K562 (cell line): ENCODE results near the gene SEPTIN8. TPM values are rescaled to one million over a fixed set of nuclear protein-coding genes. Genes with fewer than 3 reads are reported as not detected.

Source experiments
- ATAC-seq: fragments of 200-7000 bp; cut with Tn5 transposase; 3 replicates; pipeline ENCODE4 v1.9.1; 2020; ENCODE audit warnings: moderate library complexity
- BruUV-seq: library from RNA; stranded (reverse); fragments of 400-500 nt; replicated peaks from 2 replicates; lab custom pipeline; 2021; lab: Mats Ljungman, UMichigan
- CTCF ChIA-PET: fragments of 300-600 bp; formaldehyde crosslinking; extraction: SDS; loops from one replicate; lab custom pipeline; 2021; ENCODE audit warnings: low intra/inter-chr PET ratio; lab: Yijun Ruan, JAX
- POLR2A ChIA-PET: fragments of 300-600, 350-650 bp; sonication (Branson Sonifier 250); formaldehyde crosslinking; extraction: SDS; loops from one replicate; lab custom pipeline; 2021; ENCODE audit warnings: antibody characterized with exemption, inconsistent platforms; lab: Yijun Ruan, JAX
- DNase-seq, 4 experiments: peaks; one replicate each; pipeline versions ENCODE4 v3.0.0 to v3.0.0-alpha.2; 2011 to 2018; ENCODE audit warnings: low spot score in 3 of 4, mixed read lengths in 3 of 4; ENCODE audit errors: extremely low read depth in 1 of 4
- FAIRE-seq: peaks from 2 replicates; lab custom pipeline; 2011; peaks lifted over from hg19 to GRCh38; lab: Jason Lieb, UNC
- H2AFZ ChIP-seq: 2 replicates; pipeline ENCODE4 v1.6.0; 2011; ENCODE audit warnings: low read depth, low read length, control low read depth, inconsistent platforms
- H3K27ac ChIP-seq: fragments of 200-600 bp; 3 replicates; pipeline ENCODE4 v1.8.0; 2011; ENCODE audit warnings: low read depth, mild to moderate bottlenecking, control low read depth, inconsistent platforms, low read length, moderate library complexity, mixed read lengths; ENCODE audit errors: extremely low read depth
- H3K27me3 ChIP-seq, 2 experiments: fragments of 300-600 bp in 1 of 2; 2 replicates in 1 of 2; 3 replicates in 1 of 2; pipeline versions ENCODE4 v1.6.0 to v1.8.0; 2011; ENCODE audit warnings: inconsistent platforms in 2 of 2, low read length in 2 of 2, mild to moderate bottlenecking in 1 of 2, mixed read lengths in 1 of 2, moderate library complexity in 1 of 2; ENCODE audit not compliant: control insufficient read depth in 2 of 2, insufficient read depth in 2 of 2
- H3K36me3 ChIP-seq: fragments of 300-600 bp; 3 replicates; pipeline ENCODE4 v1.8.0; 2011; ENCODE audit warnings: mild to moderate bottlenecking, low read length, inconsistent platforms; ENCODE audit not compliant: control insufficient read depth, insufficient read depth
- H3K4me1 ChIP-seq, 2 experiments: fragments of 200-600 bp in 1 of 2; replicated peaks in 1 of 2; 2 replicates in 1 of 2; 3 replicates in 1 of 2; pipeline versions ENCODE4 v1.5.1 to v1.8.0; 2011; ENCODE audit warnings: inconsistent platforms in 2 of 2, low read length in 2 of 2, mild to moderate bottlenecking in 1 of 2, mixed read lengths in 1 of 2, moderate library complexity in 1 of 2; ENCODE audit not compliant: control insufficient read depth in 2 of 2, insufficient read depth in 2 of 2
- H3K4me2 ChIP-seq: 2 replicates; pipeline ENCODE4 v1.6.1; 2011; ENCODE audit warnings: low read length, control low read depth, inconsistent platforms, mixed read lengths; ENCODE audit not compliant: insufficient read depth
- H3K4me3 ChIP-seq: fragments of 200-600 bp; sonication (generic), shearing (Covaris generic); 2 replicates; pipeline ENCODE4 v1.5.1; 2016; ENCODE audit warnings: control low read depth, inconsistent platforms
- H3K79me2 ChIP-seq: fragments of 200-600 bp; 3 replicates; pipeline ENCODE4 v1.8.0; 2011; ENCODE audit warnings: low read length, inconsistent platforms; ENCODE audit not compliant: control insufficient read depth, insufficient read depth
- H3K9ac ChIP-seq, 2 experiments: 2 replicates each; pipeline versions ENCODE4 v1.6.0 to v1.6.1; 2011; ENCODE audit warnings: low read depth in 2 of 2, low read length in 2 of 2, control low read depth in 1 of 2, inconsistent platforms in 1 of 2, mild to moderate bottlenecking in 1 of 2, mixed read lengths in 1 of 2; ENCODE audit not compliant: insufficient read depth in 1 of 2
- H3K9me1 ChIP-seq: one replicate; pipeline ENCODE4 v1.6.0; 2011; ENCODE audit warnings: inconsistent platforms, mild to moderate bottlenecking, low read length, moderate library complexity; ENCODE audit not compliant: control insufficient read depth, insufficient read depth
- H3K9me3 ChIP-seq: replicated peaks from 2 replicates; pipeline ENCODE4 v1.5.1; 2011; ENCODE audit warnings: low read depth, low read length, inconsistent platforms; ENCODE audit not compliant: control insufficient read depth, insufficient read depth
- H4K20me1 ChIP-seq: replicated peaks from 2 replicates; pipeline ENCODE4 v1.6.1; 2011; ENCODE audit warnings: low read length, inconsistent platforms, mixed read lengths; ENCODE audit not compliant: control insufficient read depth, insufficient read depth
- CBX3 ChIP-seq, 2 experiments: IDR thresholded peaks; 1 replicate in 1 of 2; 2 replicates in 1 of 2; pipeline ENCODE4 v1.6.1; 2012; ENCODE audit warnings: inconsistent platforms in 2 of 2, low read length in 2 of 2, borderline replicate concordance in 1 of 2, control low read depth in 1 of 2
- POLR2G ChIP-seq: fragments of 200-400 bp; formaldehyde crosslinking; IDR thresholded peaks from 2 replicates; pipeline ENCODE4 v1.6.1; 2017; ENCODE audit warnings: low read depth, mild to moderate bottlenecking, antibody characterized with exemption, low read length, moderate library complexity
- RBFOX2 ChIP-seq: fragments of 200-400 bp; formaldehyde crosslinking; IDR thresholded peaks from 2 replicates; pipeline ENCODE4 v1.6.1; 2017; ENCODE audit warnings: low read depth, mild to moderate bottlenecking, low read length, moderate library complexity
- RERE ChIP-seq: sonication (generic); formaldehyde crosslinking; IDR thresholded peaks from 2 replicates; pipeline ENCODE4 v1.8.0; 2023; ENCODE audit warnings: missing genetic modification reagents, mild to moderate bottlenecking, borderline replicate concordance
- THRA ChIP-seq: fragments of 450-650 bp; IDR thresholded peaks from 2 replicates; pipeline ENCODE4 v1.6.1; 2017; ENCODE audit warnings: mild to moderate bottlenecking, moderate library complexity
- WGBS: fragments of 100-300 bp; shearing (Covaris generic); methylation state at CpG from one replicate; pipeline ENCODE4 v1.1.6; 2016; ENCODE audit warnings: low coverage, mixed read lengths; ENCODE audit not compliant: insufficient coverage; ENCODE audit errors: missing lambda C conversion rate; 5-methylcytosine and 5-hydroxymethylcytosine counted together
- in situ Hi-C: fragments of 300-500 bp; cut with MboI; formaldehyde crosslinking; loops from 4 replicates; pipeline ENCODE4 v1.15.0; 2018; ENCODE audit warnings: inconsistent platforms, mixed read lengths
- intact Hi-C: fragments of 100-400 bp; cut with micrococcal nuclease; formaldehyde crosslinking; loops from 2 replicates; pipeline ENCODE4 v1.14.2; 2022
- polyA plus RNA-seq, 8 experiments: library from polyadenylated mRNA; depleted of rRNA in 4 of 8; stranded (reverse) in 5 of 8; unstranded in 3 of 8; fragments of >200 nt; fragmentation: Nextera tagmentation in 2 of 8; fragmentation: Illumina TruSeq in 1 of 8; extraction: Ambion mirVana in 2 of 8; extraction: Trizol in 1 of 8; gene quantifications; 2 replicates each; pipeline versions ENCODE4 v1.2.1 to v1.2.3, GENCODE V29; 2011 to 2014; ENCODE audit warnings: inconsistent platforms in 1 of 8, missing spikeins in 1 of 8
- total RNA-seq, 7 experiments: library from RNA; depleted of rRNA in 6 of 7; stranded (reverse); fragments of >200 nt in 6 of 7; fragmentation: Illumina TruSeq in 2 of 7; extraction: Trizol in 2 of 7; gene quantifications; 2 replicates each; pipeline versions ENCODE4 v1.2.1 to v1.2.3, GENCODE V29; 2011 to 2021; ENCODE audit warnings: low replicate concordance in 1 of 7

The SEPTIN8 gene
- total and polyA plus RNA-seq, 9 of the 15 experiments (the other 6 are each of a cell fraction or from before 2014, with no cell fraction given) = 19.3 to 142 (median 101) TPM

GRCh38 chr5:132823481-132824050 lies 46.5 kb upstream of the SEPTIN8 start:
- peaks cover 5 to 21% of the 10 kb centered on the region in 2 experiments; a peak in 3 of 5 replicates for H3K4me1 ChIP-seq
- no TSS peak for BruUV-seq
- H3K36me3 ChIP-seq = peaks cover 46% of the 10 kb centered on the region; the same call in 2 of the 3 replicates
- no peak overlapping the region for H3K4me3 ChIP-seq
- no peak for ATAC-seq
- no peak for DNase-seq
- POLR2A ChIA-PET = interaction anchor here (0.8 to 1.1 kb wide), 2 partner anchors 26 to 140 kb away, joined by 3 to 5 read pairs; partner anchors contain the start of gene AFF4
- intact Hi-C loops = loop anchor here (5.0 kb wide), 2 partner anchors 161 to 231 kb away; no protein-coding TSS in a partner anchor
- H2AFZ ChIP-seq = no peak overlapping the region
- H3K79me2 ChIP-seq = peaks cover 5% of the 10 kb centered on the region; the same call in 1 of the 3 replicates
- no peak overlapping the region for H3K27ac ChIP-seq
- no peak for TF ChIP-seq CBX3 (IDR thresholded peaks at IDR 0.05; ENCODE audit: borderline replicate concordance in 1 of 2, low read length in 2 of 2)
- TF ChIP-seq RBFOX2 = 0 out of 2 replicates have a peak, but pooled peaks have one; percentile 28
- no peak for TF ChIP-seq THRA
- TF ChIP-seq POLR2G = peak; percentile 22
- TF ChIP-seq RERE (CRISPR knock-in tag) = no peak
- FAIRE-seq = no peak
- CTCF ChIA-PET = no interaction called here
- WGBS = 94% methylated on average over 5 of the region's 7 CpGs
- no peaks in the 10 kb centered on the region for H3K27me3 ChIP-seq
- no peaks in the 10 kb centered on the region for H4K20me1 ChIP-seq
- H3K9ac ChIP-seq = no peak overlapping the region
- in situ Hi-C loops = no loop called here
- H3K9me1 ChIP-seq = no peaks in the 10 kb centered on the region
- H3K4me2 ChIP-seq = no peak overlapping the region
- no peaks in the 10 kb centered on the region for H3K9me3 ChIP-seq
